ENCODE data around the gene KLK2. TPM values are rescaled to one million over a fixed set of nuclear protein-coding genes. Genes with fewer than 3 reads are reported as not detected.

The KLK2 gene
- total and polyA plus RNA-seq, 2 of the 13 experiments (the other 11 are each of a cell fraction or from before 2014, with no cell fraction given), result 0.11 TPM; not detected in 1

DNA sequence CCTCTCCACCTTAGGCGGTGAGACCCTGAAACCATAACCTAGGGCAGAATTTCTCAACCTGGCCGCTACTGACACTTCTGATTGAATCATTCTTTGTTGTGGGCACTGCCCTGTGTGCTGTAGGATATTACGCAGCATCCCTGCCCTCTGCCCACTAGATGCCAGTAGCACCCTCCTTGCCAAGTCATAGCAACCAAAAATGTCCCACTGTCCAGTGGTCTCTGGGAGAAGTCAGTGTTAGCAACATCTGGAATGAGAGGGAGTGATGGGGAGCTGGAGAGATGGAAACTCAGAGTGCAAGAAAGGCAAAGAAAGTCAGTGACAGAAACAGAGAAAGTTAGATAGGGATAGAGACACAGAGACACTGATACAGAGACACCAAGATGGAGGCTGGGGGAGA is 24.4 kb downstream of the KLK2 start:
- Histone ChIP-seq H3K27ac (ENCODE audit: extremely low read length, insufficient read depth, low read length) (no peak overlapping the region), H4K20me1 (ENCODE audit: insufficient read depth, low read length) (no peaks in the 10 kb centered on the region), H3K27me3 (ENCODE audit: control insufficient read depth in 1 of 2, insufficient read depth in 2 of 2, low read length in 2 of 2) (no peaks in the 10 kb centered on the region; a peak in 1 of 5 replicates), H3K9ac (ENCODE audit: insufficient read depth, low read depth, low read length) (no peak overlapping the region), H2AFZ (ENCODE audit: low read length) (no peak overlapping the region), H3K4me2 (ENCODE audit: low read depth, low read length) (no peak overlapping the region), H3K4me1 (ENCODE audit: insufficient read depth, low read length) (no peaks in the 10 kb centered on the region), H3K36me3 (replicated peaks in 1 of 2; ENCODE audit: control insufficient read depth in 1 of 2, insufficient read depth in 2 of 2, low read length in 2 of 2) (no peaks in the 10 kb centered on the region), H3K9me3 (ENCODE audit: low read length) (no peaks in the 10 kb centered on the region), H3K4me3 (replicated peaks in 1 of 3; ENCODE audit: insufficient read depth in 1 of 3, low read depth in 2 of 3, low read length in 3 of 3) (no peak overlapping the region), H3K79me2 (ENCODE audit: insufficient read depth, low read length) (no peaks in the 10 kb centered on the region)
- POLR2A ChIA-PET, result no interaction called here
- in situ Hi-C loops (cut with HindIII; ENCODE audit: extremely low pct_ligation_motif_present, low pct_unique_long_range_greater_than_20kb) (no loop called here), intact Hi-C loops (cut with micrococcal nuclease; ENCODE audit: unreplicated experiment) (no loop called here)
- DNase-seq (ENCODE audit: low spot score), result no peak
- ATAC-seq, result no peak
- 0% methylated on average over 3 of the region's 3 CpGs for WGBS (ENCODE audit: low lambda C conversion rate)
- no peak for FAIRE-seq
- no TSS peak for BruUV-seq (replicated peaks)
- CTCF ChIA-PET (ENCODE audit: low intra/inter-chr PET ratio, low total read pairs), result no interaction called here
- TF ChIP-seq, protein P1, sequence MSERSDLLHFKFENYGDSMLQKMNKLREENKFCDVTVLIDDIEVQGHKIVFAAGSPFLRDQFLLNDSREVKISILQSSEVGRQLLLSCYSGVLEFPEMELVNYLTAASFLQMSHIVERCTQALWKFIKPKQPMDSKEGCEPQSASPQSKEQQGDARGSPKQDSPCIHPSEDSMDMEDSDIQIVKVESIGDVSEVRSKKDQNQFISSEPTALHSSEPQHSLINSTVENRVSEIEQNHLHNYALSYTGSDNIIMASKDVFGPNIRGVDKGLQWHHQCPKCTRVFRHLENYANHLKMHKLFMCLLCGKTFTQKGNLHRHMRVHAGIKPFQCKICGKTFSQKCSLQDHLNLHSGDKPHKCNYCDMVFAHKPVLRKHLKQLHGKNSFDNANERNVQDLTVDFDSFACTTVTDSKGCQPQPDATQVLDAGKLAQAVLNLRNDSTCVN (CRISPR knock-in tag; IDR thresholded peaks at IDR 0.05; ENCODE audit: borderline replicate concordance), result no peak
- TF ChIP-seq RBM39 (IDR thresholded peaks at IDR 0.05; ENCODE audit: low read depth, low read length, poor library complexity, severe bottlenecking) (no peak), HOXA9 (CRISPR knock-in tag; IDR thresholded peaks at IDR 0.05; ENCODE audit: borderline replicate concordance) (no peak), CCAR2 (optimal IDR thresholded peaks at IDR 0.05; ENCODE audit: low read depth, low read length) (no peak), ARHGAP35 (CRISPR knock-in tag; IDR thresholded peaks at IDR 0.05; ENCODE audit: borderline replicate concordance) (no peak), RXRA (CRISPR knock-in tag; IDR thresholded peaks at IDR 0.05) (no peak), ZNF382 (CRISPR knock-in tag; IDR thresholded peaks at IDR 0.05; ENCODE audit: borderline replicate concordance) (no peak), ZMAT3 (CRISPR knock-in tag; conservative IDR thresholded peaks at IDR 0.05) (no peak), FOXC1 (CRISPR knock-in tag; IDR thresholded peaks at IDR 0.05; ENCODE audit: borderline replicate concordance) (no peak)
- TF ChIP-seq, protein P2, sequence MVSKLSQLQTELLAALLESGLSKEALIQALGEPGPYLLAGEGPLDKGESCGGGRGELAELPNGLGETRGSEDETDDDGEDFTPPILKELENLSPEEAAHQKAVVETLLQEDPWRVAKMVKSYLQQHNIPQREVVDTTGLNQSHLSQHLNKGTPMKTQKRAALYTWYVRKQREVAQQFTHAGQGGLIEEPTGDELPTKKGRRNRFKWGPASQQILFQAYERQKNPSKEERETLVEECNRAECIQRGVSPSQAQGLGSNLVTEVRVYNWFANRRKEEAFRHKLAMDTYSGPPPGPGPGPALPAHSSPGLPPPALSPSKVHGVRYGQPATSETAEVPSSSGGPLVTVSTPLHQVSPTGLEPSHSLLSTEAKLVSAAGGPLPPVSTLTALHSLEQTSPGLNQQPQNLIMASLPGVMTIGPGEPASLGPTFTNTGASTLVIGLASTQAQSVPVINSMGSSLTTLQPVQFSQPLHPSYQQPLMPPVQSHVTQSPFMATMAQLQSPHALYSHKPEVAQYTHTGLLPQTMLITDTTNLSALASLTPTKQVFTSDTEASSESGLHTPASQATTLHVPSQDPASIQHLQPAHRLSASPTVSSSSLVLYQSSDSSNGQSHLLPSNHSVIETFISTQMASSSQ (IDR thresholded peaks at IDR 0.05; ENCODE audit: low read depth), result no peak
- TF ChIP-seq, protein P2 (CRISPR knock-in tag; IDR thresholded peaks at IDR 0.05; ENCODE audit: borderline replicate concordance), result no peak
- TF ChIP-seq, protein P3, sequence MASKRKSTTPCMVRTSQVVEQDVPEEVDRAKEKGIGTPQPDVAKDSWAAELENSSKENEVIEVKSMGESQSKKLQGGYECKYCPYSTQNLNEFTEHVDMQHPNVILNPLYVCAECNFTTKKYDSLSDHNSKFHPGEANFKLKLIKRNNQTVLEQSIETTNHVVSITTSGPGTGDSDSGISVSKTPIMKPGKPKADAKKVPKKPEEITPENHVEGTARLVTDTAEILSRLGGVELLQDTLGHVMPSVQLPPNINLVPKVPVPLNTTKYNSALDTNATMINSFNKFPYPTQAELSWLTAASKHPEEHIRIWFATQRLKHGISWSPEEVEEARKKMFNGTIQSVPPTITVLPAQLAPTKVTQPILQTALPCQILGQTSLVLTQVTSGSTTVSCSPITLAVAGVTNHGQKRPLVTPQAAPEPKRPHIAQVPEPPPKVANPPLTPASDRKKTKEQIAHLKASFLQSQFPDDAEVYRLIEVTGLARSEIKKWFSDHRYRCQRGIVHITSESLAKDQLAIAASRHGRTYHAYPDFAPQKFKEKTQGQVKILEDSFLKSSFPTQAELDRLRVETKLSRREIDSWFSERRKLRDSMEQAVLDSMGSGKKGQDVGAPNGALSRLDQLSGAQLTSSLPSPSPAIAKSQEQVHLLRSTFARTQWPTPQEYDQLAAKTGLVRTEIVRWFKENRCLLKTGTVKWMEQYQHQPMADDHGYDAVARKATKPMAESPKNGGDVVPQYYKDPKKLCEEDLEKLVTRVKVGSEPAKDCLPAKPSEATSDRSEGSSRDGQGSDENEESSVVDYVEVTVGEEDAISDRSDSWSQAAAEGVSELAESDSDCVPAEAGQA (IDR thresholded peaks at IDR 0.05; ENCODE audit: low read depth), result no peak
- TF ChIP-seq, protein P3 (CRISPR knock-in tag; IDR thresholded peaks at IDR 0.05; ENCODE audit: borderline replicate concordance), result no peak

Data from HepG2 (cell line).